Astrocyte of the cerebellum (primary cell): ENCODE measurements around the gene VSTM2L.

Experiments
- DNase-seq: peaks from one replicate; pipeline ENCODE4 v3.0.0-alpha.2; 2011; ENCODE audit warnings: low read depth
- H3K4me3 ChIP-seq: 2 replicates; pipeline ENCODE4 v1.5.1; 2011; ENCODE audit warnings: mild to moderate bottlenecking, low read depth, low read length, moderate library complexity
- CTCF ChIP-seq: IDR thresholded peaks from 2 replicates; pipeline ENCODE4 v1.5.1; 2012; ENCODE audit warnings: low read length, low read depth, moderate library complexity, mild to moderate bottlenecking; ENCODE audit errors: missing control alignments
- in situ Hi-C: cut with HindIII; loops from 2 replicates; pipeline ENCODE4 v1.10.0; 2017; ENCODE audit warnings: low sequenced_read_pairs

The VSTM2L gene

DNA sequence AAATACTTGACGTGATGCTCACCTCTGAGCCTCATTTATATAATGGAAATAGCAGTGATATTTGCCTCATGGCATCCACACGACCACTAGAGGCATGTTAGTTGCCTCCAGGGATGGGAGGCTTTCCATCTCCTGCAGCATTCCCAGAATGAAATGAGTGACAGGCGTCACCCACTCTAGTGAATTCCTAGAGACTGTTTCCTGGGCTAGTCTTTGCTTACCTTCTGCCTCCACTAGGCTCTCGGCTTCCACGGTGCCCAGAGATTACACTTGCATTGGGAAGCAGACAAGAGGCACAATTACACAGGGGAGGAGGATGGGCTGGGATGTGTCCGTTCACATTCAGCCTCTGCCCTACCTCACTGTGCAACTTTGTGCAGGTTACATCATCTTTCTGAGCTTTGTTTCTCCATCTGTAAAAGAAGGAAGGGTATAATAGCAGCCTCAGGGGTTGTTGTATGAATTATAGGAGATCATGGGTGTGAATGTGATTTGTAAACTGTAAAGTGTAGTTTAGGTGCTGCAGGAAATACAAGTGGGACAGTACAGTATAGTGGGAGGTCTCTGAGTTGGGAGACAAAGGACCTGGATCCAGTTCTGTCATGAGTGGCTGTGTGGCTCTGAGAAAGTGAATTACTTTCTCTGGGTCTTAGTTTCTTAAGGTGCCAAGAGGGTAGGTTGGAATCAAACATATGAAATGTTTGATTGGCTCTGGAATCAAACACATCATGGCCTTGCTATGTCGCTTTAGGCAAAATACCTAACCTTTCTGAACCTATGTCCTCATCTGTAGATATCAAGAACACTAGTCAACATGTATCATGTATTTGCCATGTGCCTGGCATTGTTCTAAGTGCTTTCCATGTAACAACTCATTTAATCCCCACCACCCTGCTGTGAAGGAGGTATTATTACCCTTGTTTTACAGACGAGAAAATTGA lies 3.6 kb upstream of the VSTM2L start:
- in situ Hi-C loops = no loop called here
- no peak overlapping the region for H3K4me3 ChIP-seq
- no peak for DNase-seq
- peak; percentile 14 for TF ChIP-seq CTCF

DNA sequence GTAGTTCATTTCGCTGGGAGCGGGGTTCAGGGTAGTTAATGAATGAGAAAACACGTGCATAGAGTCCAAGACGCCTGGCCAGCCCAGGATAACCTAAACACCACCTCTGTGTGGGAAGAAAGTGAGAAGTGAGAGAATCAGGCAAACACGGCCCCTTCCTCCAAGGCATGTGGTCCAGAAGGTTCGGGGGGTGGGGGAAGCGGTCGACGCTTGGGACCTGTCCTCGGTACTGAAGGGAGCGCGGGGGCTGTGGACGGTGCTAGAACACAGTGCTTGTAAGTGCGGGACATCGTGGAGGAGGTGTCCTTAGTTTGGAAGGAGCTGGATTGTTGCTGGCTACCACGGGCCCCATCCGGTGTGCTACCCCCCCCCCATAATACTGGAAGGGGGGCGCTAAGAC lies 1.7 kb upstream of the VSTM2L start:
- DNase-seq = no peak
- in situ Hi-C loops = no loop called here
- no peak for TF ChIP-seq CTCF
- H3K4me3 ChIP-seq = no peak overlapping the region

DNA sequence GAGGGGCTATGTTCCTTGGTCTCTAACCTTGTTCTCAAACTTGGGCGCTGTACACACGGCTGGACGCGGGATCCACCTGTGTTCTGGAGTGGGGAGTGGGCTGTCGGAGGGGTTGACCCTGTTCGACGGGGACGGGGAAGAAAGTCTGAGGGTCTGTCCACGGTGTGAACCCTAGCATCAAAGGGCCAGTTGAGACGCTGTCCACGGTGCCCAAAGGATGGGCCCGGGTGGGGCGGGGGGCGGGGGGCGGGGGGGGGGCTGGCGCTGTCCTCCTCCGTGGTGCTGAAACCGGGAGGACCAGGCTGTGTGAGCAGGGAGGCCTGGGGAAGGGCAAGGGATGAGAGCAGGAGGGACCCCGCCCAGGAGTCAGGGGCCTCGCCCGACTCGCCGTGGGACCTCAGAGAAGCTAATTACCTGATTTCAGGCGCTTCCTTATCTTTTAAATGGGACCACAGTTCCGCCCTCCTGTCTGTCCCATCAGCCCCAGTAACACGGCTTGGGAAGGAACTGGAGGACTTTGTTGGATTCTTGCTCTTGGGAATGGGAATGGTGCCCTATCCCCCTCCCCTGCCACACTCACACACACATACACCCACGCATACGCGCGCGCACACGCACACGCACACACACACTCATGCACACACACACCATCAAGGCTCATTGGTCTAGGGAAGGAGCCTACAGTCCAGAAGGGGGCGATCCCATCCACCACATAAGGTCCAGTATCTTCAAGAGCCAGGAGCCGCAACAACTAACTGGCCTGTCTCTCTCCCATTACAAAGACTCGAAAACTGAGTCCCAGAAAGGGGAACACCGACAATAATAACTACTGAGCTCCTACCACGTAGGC lies 1.0 kb upstream of the VSTM2L start:
- H3K4me3 ChIP-seq = peak overlapping the region; percentile 45
- peak; percentile 51 for DNase-seq
- peak; percentile 59 for TF ChIP-seq CTCF
- in situ Hi-C loops = no loop called here

DNA sequence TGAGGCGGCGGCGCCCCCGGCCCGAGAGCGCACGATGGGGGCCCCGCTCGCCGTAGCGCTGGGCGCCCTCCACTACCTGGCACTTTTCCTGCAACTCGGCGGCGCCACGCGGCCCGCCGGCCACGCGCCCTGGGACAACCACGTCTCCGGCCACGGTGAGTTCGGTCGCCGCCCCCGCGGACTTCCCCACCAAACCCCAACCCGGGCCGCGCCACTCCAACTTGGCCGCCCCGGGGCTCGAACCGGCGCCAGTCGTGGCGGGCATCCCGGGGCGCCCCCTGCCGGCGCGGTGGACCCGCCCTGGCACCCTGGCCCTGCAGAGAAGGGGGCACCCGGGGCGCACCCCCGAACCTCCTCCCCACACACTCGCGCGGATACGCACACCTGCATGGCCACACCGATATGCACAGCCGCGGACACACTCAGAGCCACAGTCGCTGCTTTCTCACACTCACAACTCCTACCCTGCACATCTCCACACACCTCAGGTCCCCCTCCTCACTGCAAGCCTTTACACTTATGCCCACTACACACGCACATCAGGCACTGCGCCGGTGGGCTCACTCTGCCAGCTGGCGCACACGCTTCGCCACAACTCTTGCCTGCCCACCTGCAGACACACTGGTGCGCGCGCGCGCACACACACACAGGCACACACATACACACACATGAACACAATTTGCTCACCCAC lies 535 bp downstream of the VSTM2L start:
- peak; percentile 28 for TF ChIP-seq CTCF
- DNase-seq = no peak
- in situ Hi-C loops = no loop called here
- H3K4me3 ChIP-seq = peak overlapping the region; percentile 45

DNA sequence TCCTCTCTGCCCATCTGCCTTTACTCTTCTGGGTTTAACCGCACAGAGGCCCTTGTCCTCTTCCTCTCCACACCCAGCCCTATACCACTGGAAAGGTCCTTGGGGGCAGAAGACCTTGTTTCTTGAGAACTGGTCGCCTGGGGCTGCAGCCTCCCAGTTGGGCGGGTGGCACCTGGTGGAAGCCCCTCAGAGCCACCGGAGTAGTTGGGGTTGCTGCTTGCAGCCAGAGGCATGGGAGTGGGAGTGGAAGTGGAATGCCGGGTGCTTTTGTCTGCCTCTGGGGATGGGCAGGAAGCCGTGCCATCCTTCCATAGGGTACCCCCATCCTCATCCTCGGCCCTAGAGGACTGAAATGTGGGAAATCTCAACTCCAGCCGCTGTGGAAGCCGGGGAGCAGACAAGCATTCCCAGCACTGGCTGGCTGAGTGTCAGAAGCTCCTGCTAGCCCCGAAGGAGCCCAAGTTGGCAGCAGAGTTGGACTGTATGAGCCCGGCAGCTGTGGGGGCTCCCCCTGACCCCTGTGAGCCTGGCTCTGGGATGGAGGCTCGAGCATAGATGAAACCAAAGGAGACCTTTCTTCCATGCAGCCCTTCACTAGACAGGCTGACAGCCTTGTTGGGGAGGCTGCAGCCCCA lies 1.2 kb downstream of the VSTM2L start:
- no peak for DNase-seq
- no peak for TF ChIP-seq CTCF
- peak overlapping the region; percentile 45 for H3K4me3 ChIP-seq
- in situ Hi-C loops = no loop called here
